ENCODE data around the gene KLRC4. TPM values are rescaled to one million over a fixed set of nuclear protein-coding genes. Genes with fewer than 3 reads are reported as not detected.

Gene KLRC4
- not detected in 5 replicates for total RNA-seq (2022; extraction: Qiagen RNA extraction)

GRCh38 chr12:10409392-10409791, at the start of gene KLRC4:
Gene KLRC4 (minus strand): TSS chr12:10409757. CDS start chr12:10409575, 182 bp downstream.

GRCh38 chr12:10453156-10453555, 43.6 kb upstream of the KLRC4 start, which contains the start of gene KLRC1:
Gene KLRC1 (minus strand): TSS chr12:10453377. CDS start chr12:10451156, 2,221 bp downstream.

GRCh38 chr12:10435816-10436215, 26.3 kb upstream of the KLRC4 start, which contains the start of gene KLRC2:
Gene KLRC2 (minus strand): TSS chr12:10436010. CDS start chr12:10435986, 24 bp downstream.

GRCh38 chr12:10420334-10420733, 10.8 kb upstream of the KLRC4 start, which contains the start of gene KLRC3:
Gene KLRC3 (minus strand): TSS chr12:10420595. CDS start chr12:10420550, 45 bp downstream.

GRCh38 chr12:10389904-10390303, 19.7 kb downstream of the KLRC4 start, which contains the start of gene KLRK1:
Gene KLRK1 (minus strand): TSS chr12:10390041. CDS start chr12:10388810, 1,231 bp downstream.

Other genes with a start within 250 kb of the KLRC4 start
- gene OLR1, start 237.6 kb downstream of the KLRC4 start, total RNA-seq (2022; extraction: Qiagen RNA extraction): 0.67 to 1.8 TPM (median 1.0 TPM) in 5 replicates
- gene TMEM52B, start 230.7 kb downstream of the KLRC4 start, total RNA-seq (2022; extraction: Qiagen RNA extraction): 0.10 to 0.47 TPM (median 0.14 TPM) in 4 of 5 replicates, not detected in the other
- 32.0 to 41.5 TPM (median 38.0 TPM) in 5 replicates for gene GABARAPL1, start 196.9 kb downstream of the KLRC4 start, total RNA-seq (2022; extraction: Qiagen RNA extraction)
- not detected in 5 replicates for gene KLRD1, start 101.9 kb downstream of the KLRC4 start, total RNA-seq (2022; extraction: Qiagen RNA extraction)
- 0.08 TPM in 1 of 5 replicates, not detected in the others for gene KLRK1, start 19.7 kb downstream of the KLRC4 start, total RNA-seq (2022; extraction: Qiagen RNA extraction)
- 0.12 to 0.40 TPM (median 0.23 TPM) in 5 replicates for gene KLRC3, start 10.8 kb upstream of the KLRC4 start, total RNA-seq (2022; extraction: Qiagen RNA extraction)
- 1.3 to 2.7 TPM (median 2.1 TPM) in 5 replicates for gene KLRC2, start 26.3 kb upstream of the KLRC4 start, total RNA-seq (2022; extraction: Qiagen RNA extraction)
- gene KLRC1, start 43.6 kb upstream of the KLRC4 start, total RNA-seq (2022; extraction: Qiagen RNA extraction): not detected in 5 replicates
- gene EIF2S3B, start 96.1 kb upstream of the KLRC4 start, total RNA-seq (2022; extraction: Qiagen RNA extraction): 0.53 to 0.88 TPM (median 0.65 TPM) in 5 replicates
- gene MAGOHB, start 203.9 kb upstream of the KLRC4 start, total RNA-seq (2022; extraction: Qiagen RNA extraction): 49.6 to 60.7 TPM (median 53.5 TPM) in 5 replicates